ENCODE data around the gene CAPN9.
"Not testable (repeated sequence)": the region's sequence is repeated elsewhere in the genome, so short reads cannot be mapped to it uniquely, and the experiment has no call there.

Gene CAPN9

GRCh38 chr1:230826166-230826875 lies 79.1 kb downstream of the CAPN9 start:
- no peak for DNase-seq

GRCh38 chr1:230827081-230827681 lies 80.0 kb downstream of the CAPN9 start:
- DNase-seq, result no peak

- DNase-seq, result no peak
Measured at GRCh38 chr1:230827801-230828200, 80.6 kb downstream of the CAPN9 start.

- no peak for DNase-seq
Measured at GRCh38 chr1:230828421-230828820, 81.2 kb downstream of the CAPN9 start.

GRCh38 chr1:230831771-230832170 lies 84.6 kb downstream of the CAPN9 start:
- DNase-seq, result no peak

GRCh38 chr1:230832476-230832875 lies 85.3 kb downstream of the CAPN9 start:
- no peak for DNase-seq

GRCh38 chr1:230833511-230833910 lies 86.3 kb downstream of the CAPN9 start:
- DNase-seq, result no peak

GRCh38 chr1:230834292-230834691 lies 87.1 kb downstream of the CAPN9 start:
- no peak for DNase-seq

GRCh38 chr1:230836347-230836746 lies 89.2 kb downstream of the CAPN9 start:
- DNase-seq, result no peak

- DNase-seq, result no peak
Measured at GRCh38 chr1:230836793-230837192, 89.6 kb downstream of the CAPN9 start.

- DNase-seq, result no peak
Measured at GRCh38 chr1:230839173-230839572, 92.0 kb downstream of the CAPN9 start.

GRCh38 chr1:230842801-230843200 lies 95.6 kb downstream of the CAPN9 start:
- DNase-seq, result no peak

GRCh38 chr1:230843503-230844309 lies 96.5 kb downstream of the CAPN9 start:
- no peak for DNase-seq

GRCh38 chr1:230844561-230844960 lies 97.4 kb downstream of the CAPN9 start:
- no peak for DNase-seq

GRCh38 chr1:230845184-230845583 lies 98.0 kb downstream of the CAPN9 start:
- DNase-seq, result not testable (repeated sequence)

- DNase-seq, result no peak
Measured at GRCh38 chr1:230848235-230848634, 101.0 kb downstream of the CAPN9 start.

- no peak for DNase-seq
Measured at GRCh38 chr1:230849451-230850224, 102.5 kb downstream of the CAPN9 start.

GRCh38 chr1:230850547-230850946 lies 103.4 kb downstream of the CAPN9 start:
- DNase-seq, result no peak

GRCh38 chr1:230851291-230851691 lies 104.1 kb downstream of the CAPN9 start:
- no peak for DNase-seq
